ENCODE data around the gene BMP2.

BMP2 gene

GRCh38 chr20:6767536-6768227 lies at the start of gene BMP2:
Gene BMP2, plus strand, starts transcription at chr20:6767686. Its CDS starts 2,441 bp downstream, at chr20:6770127.
- Histone ChIP-seq H3K9ac (peak within 1 kb of the TSS; percentile 63 to 83 (median 77)), H3K4me2 (peak within 1 kb of the TSS; percentile 84 to 100 (median 98)), H3K4me3 (peak within 1 kb of the TSS; percentile 73 to 84 (median 76)), H3K27ac (peak within 1 kb of the TSS; percentile 26 to 74 (median 57); a peak in 20 of 22 replicates), H3K36me3 (no peaks in the 10 kb centered on the region), H3K4me1 (peaks cover 11 to 40% (median 26%) of the 10 kb centered on the region in 10 experiments), H4K20me1 (peaks cover 0 to 29% (median 6%) of the 10 kb centered on the region in 11 experiments; a peak in 8 of 22 replicates), H3K9me3 (replicated peaks in 1 of 11) (no peaks in the 10 kb centered on the region), H3K27me3 (peaks cover 38 to 53% (median 42%) of the 10 kb centered on the region in 11 experiments)
- no peak for TF ChIP-seq Cebpa-rat (IDR thresholded peaks at IDR 0.05)

- no peak for TF ChIP-seq Cebpa-rat (IDR thresholded peaks at IDR 0.05)
- H4K20me1 ChIP-seq: no peaks in the 10 kb centered on the region
- peaks cover 0 to 30% (median 6%) of the 10 kb centered on the region in 10 experiments; a peak in 10 of 20 replicates for H3K4me1 ChIP-seq
- H3K4me3 ChIP-seq: no peak overlapping the region
- no peaks in the 10 kb centered on the region for H3K27me3 ChIP-seq
- H3K9ac ChIP-seq: no peak overlapping the region
- peak overlapping the region in 5 of 11 experiments; percentile 1 to 74 (median 44); a peak in 6 of 22 replicates for H3K4me2 ChIP-seq
- H3K27ac ChIP-seq: peak overlapping the region in 1 of 11 experiments; percentile 27; a peak in 1 of 22 replicates
- H3K36me3 ChIP-seq: no peaks in the 10 kb centered on the region
- H3K9me3 ChIP-seq (replicated peaks in 1 of 11): peaks cover 0 to 24% (median 12%) of the 10 kb centered on the region in 11 experiments; a peak in 14 of 22 replicates
Measured at GRCh38 chr20:6718662-6719368, 48.7 kb upstream of the BMP2 start.

GRCh38 chr20:6719369-6719721 lies 48.1 kb upstream of the BMP2 start:
- Histone ChIP-seq H3K9ac (no peak overlapping the region), H3K4me1 (peaks cover 0 to 30% (median 6%) of the 10 kb centered on the region in 10 experiments; a peak in 10 of 20 replicates), H4K20me1 (no peaks in the 10 kb centered on the region), H3K27ac (no peak overlapping the region), H3K4me3 (no peak overlapping the region), H3K27me3 (no peaks in the 10 kb centered on the region), H3K36me3 (no peaks in the 10 kb centered on the region), H3K9me3 (replicated peaks in 1 of 11) (peaks cover 0 to 24% (median 12%) of the 10 kb centered on the region in 11 experiments; a peak in 14 of 22 replicates), H3K4me2 (peak overlapping the region in 3 of 11 experiments; percentile 44 to 74 (median 45); a peak in 5 of 22 replicates)
- no peak for TF ChIP-seq Cebpa-rat (IDR thresholded peaks at IDR 0.05)

- H3K27me3 ChIP-seq: no peaks in the 10 kb centered on the region
- H3K9me3 ChIP-seq (replicated peaks in 1 of 11): peaks cover 0 to 16% (median 0%) of the 10 kb centered on the region in 11 experiments; a peak in 4 of 22 replicates
- H4K20me1 ChIP-seq: no peaks in the 10 kb centered on the region
- H3K36me3 ChIP-seq: no peaks in the 10 kb centered on the region
- no peak overlapping the region for H3K9ac ChIP-seq
- H3K4me1 ChIP-seq: peaks cover 0 to 12% (median 7%) of the 10 kb centered on the region in 10 experiments; a peak in 8 of 20 replicates
- no peak overlapping the region for H3K27ac ChIP-seq
- TF ChIP-seq Cebpa-rat (IDR thresholded peaks at IDR 0.05): no peak
- no peak overlapping the region for H3K4me3 ChIP-seq
- H3K4me2 ChIP-seq: no peak overlapping the region
Measured at GRCh38 chr20:6726761-6727160, 40.7 kb upstream of the BMP2 start.

GRCh38 chr20:6730672-6731328 lies 36.7 kb upstream of the BMP2 start:
- no peaks in the 10 kb centered on the region for H3K27me3 ChIP-seq
- H3K9ac ChIP-seq: no peak overlapping the region
- H3K27ac ChIP-seq: no peak overlapping the region
- no peaks in the 10 kb centered on the region for H4K20me1 ChIP-seq
- H3K9me3 ChIP-seq (replicated peaks in 1 of 11): peaks cover 0 to 25% (median 9%) of the 10 kb centered on the region in 11 experiments; a peak in 12 of 22 replicates
- peak overlapping the region in 7 of 11 experiments; percentile 31 to 58 (median 40); a peak in 10 of 22 replicates for H3K4me2 ChIP-seq
- TF ChIP-seq Cebpa-rat (IDR thresholded peaks at IDR 0.05): no peak
- no peak overlapping the region for H3K4me3 ChIP-seq
- H3K36me3 ChIP-seq: no peaks in the 10 kb centered on the region
- peaks cover 0 to 14% (median 7%) of the 10 kb centered on the region in 10 experiments; a peak in 8 of 20 replicates for H3K4me1 ChIP-seq

DNA sequence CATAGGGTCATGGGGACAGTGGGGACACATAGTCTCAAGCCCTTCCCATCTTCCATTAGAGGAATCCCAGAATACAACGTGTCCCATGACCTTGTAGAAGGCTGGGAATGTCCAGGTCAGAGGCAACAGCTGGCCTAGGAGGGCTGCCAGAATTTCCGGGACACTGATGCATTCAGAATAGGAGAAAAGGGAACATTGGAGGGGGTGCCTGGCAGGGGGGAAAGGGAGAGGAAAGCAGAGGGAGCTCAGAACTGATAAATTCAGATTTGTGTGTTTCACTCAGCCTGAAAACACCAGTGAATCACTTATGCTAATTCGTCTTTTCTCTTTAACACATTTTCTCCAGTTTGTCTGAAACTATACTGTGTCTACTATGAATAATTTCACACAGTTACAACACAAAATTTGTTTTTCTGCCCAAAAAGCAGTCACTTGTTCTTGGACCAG lies 35.5 kb upstream of the BMP2 start:
- Histone ChIP-seq H3K9me3 (replicated peaks in 1 of 11) (peaks cover 0 to 14% (median 9%) of the 10 kb centered on the region in 11 experiments; a peak in 12 of 22 replicates), H3K4me1 (peaks cover 0 to 14% (median 7%) of the 10 kb centered on the region in 10 experiments; a peak in 8 of 20 replicates), H4K20me1 (no peaks in the 10 kb centered on the region), H3K36me3 (no peaks in the 10 kb centered on the region), H3K27ac (no peak overlapping the region), H3K27me3 (no peaks in the 10 kb centered on the region), H3K4me2 (no peak overlapping the region), H3K9ac (no peak overlapping the region), H3K4me3 (no peak overlapping the region)
- no peak for TF ChIP-seq Cebpa-rat (IDR thresholded peaks at IDR 0.05)

GRCh38 chr20:6732851-6733250 lies 34.6 kb upstream of the BMP2 start:
- no peak for TF ChIP-seq Cebpa-rat (IDR thresholded peaks at IDR 0.05)
- Histone ChIP-seq H3K4me3 (no peak overlapping the region), H3K4me1 (peaks cover 0 to 14% (median 7%) of the 10 kb centered on the region in 10 experiments; a peak in 8 of 20 replicates), H3K9ac (no peak overlapping the region), H3K36me3 (no peaks in the 10 kb centered on the region), H3K4me2 (no peak overlapping the region), H3K9me3 (replicated peaks in 1 of 11) (peaks cover 0 to 16% (median 11%) of the 10 kb centered on the region in 11 experiments; a peak in 13 of 22 replicates), H4K20me1 (no peaks in the 10 kb centered on the region), H3K27ac (no peak overlapping the region), H3K27me3 (no peaks in the 10 kb centered on the region)

DNA sequence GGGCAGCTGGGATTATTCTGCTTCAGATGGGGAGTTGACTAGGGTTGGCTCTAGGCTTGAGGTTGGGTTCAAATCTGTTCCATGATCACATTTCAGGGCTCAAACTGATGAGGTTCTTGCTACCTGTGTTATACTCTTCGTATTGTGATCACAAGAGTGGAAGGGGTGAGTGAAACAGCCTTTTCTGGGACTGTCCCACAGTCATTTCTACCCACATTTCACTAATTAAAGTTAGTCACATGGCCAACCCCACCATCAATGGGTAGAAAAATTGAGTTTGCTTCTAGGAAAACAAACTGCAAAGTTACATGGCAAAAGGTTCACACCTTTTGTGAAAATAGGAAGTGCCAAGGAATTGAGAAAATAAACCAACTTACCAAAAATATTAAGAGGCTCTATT lies 33.5 kb upstream of the BMP2 start:
- H3K36me3 ChIP-seq: no peaks in the 10 kb centered on the region

More for the DNA sequence above, 33.5 kb upstream of the BMP2 start:
- H3K27me3 ChIP-seq: no peaks in the 10 kb centered on the region
- H3K27ac ChIP-seq: no peak overlapping the region
- H3K4me2 ChIP-seq: no peak overlapping the region
- TF ChIP-seq Cebpa-rat (IDR thresholded peaks at IDR 0.05): no peak
- peaks cover 0 to 14% (median 7%) of the 10 kb centered on the region in 10 experiments; a peak in 8 of 20 replicates for H3K4me1 ChIP-seq
- H3K4me3 ChIP-seq: no peak overlapping the region
- H3K9me3 ChIP-seq (replicated peaks in 1 of 11): peaks cover 0 to 24% (median 16%) of the 10 kb centered on the region in 11 experiments; a peak in 15 of 22 replicates
- no peak overlapping the region for H3K9ac ChIP-seq
- no peaks in the 10 kb centered on the region for H4K20me1 ChIP-seq

Measured in BLaER1 treated with 17β-estradiol and CSF1 and Interleukin-3, amounts not matched to agents 10 nM and 100 nM (cell line).